Stimulated activated CD4-positive, alpha-beta T cell treated with anti-CD3 and anti-CD28 coated beads, Interleukin-4, amount 100 ng/mL, for 48 hours (primary cell): ENCODE measurements around the gene DGKE.
A peak's percentile ranks its signal among the peaks of the same experiment; 100 is the strongest.

Source experiments
- DNase-seq, 2 donors: peaks; one replicate each; pipeline ENCODE4 v3.0.0-alpha.2; 2020; ENCODE audit warnings: low read depth in 2 of 2

The DGKE gene

GRCh38 chr17:56833809-56834379, at the start of gene DGKE, which contains the start of gene C17orf67:
TSS of gene DGKE (plus strand) at chr17:56834151. CDS start at chr17:56834796, 645 bp downstream.
TSS of gene C17orf67 (minus strand) at chr17:56833920. CDS start at chr17:56815810, 18,110 bp downstream.
- peak; percentile 98 to 99 for DNase-seq

- no peak for DNase-seq
Observed at GRCh38 chr17:56785405-56785804, 48.5 kb upstream of the DGKE start.

DNA sequence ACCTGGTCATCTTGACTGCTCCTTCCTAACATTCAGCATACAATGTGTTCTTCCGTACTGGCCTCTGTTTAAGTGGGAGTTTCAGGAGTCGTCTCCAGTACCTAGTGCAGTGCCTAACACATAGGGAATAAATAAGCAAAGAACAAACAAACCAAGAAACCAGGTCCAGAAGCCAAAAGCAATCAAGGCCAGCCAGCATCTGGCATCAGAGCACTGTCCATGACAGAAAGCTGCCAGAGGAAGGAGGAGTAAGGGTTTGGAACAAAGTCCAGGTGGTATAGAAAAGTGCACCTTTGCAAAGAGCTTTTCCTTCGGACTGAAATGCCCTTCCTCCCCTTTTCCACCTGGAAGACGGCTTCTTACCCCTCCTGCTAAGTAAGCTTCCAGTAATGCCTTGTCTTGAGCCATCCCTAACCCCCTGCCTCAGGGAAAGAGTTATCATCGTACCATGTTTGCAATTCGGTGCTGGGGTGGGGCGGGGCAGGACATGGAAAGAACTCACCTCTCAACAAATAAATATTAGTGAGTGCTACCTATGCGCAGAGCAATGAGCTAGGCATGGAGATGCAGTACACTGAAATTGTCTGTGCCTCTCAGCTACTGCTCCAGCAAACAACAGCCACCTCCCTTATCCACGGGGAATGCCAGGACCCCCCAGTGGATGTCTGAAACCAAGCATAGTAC, 47.8 kb upstream of the DGKE start:
- DNase-seq = no peak

DNA sequence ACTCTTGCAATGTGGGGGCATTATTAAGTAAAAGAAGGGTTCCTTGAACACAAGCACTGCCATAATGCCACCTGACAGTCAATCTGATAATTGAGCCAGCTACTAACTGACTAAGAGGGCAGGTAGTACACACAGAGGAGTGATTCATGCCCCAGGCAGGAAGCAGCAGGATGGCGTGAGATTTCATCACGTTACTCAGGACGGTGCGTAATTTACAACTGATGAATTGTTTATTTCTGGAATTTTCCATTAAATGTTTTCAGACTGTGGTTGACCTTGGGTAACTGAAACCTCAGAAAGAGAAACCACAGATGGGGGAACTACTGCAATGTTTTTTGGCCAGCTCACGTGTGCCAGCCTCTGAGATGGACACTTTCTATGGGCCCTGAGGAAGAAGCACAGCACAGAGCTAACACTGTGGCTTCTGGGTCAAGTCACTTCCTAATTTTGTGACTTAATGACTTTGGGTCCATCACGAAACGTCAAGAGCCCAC, 46.9 kb upstream of the DGKE start:
- DNase-seq = peak; percentile 33 to 54

GRCh38 chr17:56792267-56792666, 41.7 kb upstream of the DGKE start:
- no peak for DNase-seq

DNA sequence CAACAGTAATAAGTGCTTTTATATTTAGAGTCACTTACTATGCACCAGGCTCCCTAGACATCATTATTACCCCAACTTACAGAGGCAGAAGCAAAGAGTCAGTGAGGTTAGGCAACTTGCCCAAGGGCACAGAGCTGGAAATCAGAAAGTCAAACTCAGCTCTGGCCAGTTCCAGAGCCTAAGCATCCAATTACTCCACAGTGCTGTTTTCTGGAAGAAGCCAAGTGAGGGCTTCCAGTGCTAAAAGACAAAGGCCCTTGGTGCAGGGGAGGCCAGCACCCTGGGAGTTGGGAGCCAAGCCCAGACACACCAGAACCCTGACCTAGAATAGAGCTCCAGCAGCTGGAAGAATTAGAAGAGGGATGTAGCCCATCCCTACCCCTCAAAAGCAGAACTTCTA, 40.4 kb upstream of the DGKE start:
- DNase-seq = no peak

- DNase-seq = no peak
Observed at GRCh38 chr17:56793957-56794356, 40.0 kb upstream of the DGKE start.

DNA sequence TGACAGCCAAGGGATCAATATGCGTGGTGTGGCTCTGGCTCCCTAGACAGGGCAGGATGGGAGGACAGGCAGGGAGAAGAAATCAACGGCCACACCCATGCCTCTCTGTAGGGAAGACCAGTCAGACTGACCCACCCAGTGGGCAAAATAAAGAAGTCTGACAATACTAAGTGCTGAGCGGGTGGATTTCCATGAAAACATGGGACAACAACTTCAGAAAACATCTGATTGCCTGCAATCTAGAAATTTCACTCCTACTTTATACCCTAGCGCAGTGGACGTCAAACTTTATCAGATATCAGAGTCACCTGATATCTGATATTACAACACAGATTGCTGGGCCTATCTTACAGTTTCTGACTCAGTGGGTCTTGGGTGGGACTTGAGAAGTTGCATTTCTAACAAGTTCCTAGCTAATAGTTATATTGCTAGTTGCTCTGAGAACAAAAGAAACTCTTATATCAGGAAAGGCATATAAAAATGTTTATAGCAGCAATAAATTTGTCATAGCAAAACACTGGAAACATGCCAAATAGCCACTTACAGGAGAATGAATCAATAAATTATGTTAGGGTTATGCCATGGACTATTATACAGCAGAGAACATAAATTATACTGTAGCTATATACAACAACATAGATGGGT, 38.6 kb upstream of the DGKE start:
- DNase-seq = no peak

- DNase-seq = no peak
Observed at GRCh38 chr17:56796536-56796935, 37.4 kb upstream of the DGKE start.

DNA sequence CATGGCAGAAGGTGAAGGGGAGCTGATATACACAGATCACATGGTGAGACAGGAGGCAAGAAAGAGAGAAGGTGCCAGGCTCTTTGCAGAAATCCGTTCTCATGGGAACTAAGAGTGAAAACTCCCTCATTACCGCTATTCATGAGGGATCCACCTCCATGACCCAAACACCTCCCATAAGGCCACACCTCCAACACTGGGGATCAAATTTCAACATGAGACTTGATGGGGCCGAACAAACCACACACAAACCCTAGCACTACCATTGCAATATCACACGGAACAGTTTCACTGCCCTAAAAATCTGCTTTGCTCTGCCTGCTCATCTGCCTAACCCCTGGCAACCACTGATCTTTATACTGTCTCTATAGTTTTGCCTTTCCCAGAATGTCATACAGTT, 35.0 kb upstream of the DGKE start:
- no peak for DNase-seq

DNA sequence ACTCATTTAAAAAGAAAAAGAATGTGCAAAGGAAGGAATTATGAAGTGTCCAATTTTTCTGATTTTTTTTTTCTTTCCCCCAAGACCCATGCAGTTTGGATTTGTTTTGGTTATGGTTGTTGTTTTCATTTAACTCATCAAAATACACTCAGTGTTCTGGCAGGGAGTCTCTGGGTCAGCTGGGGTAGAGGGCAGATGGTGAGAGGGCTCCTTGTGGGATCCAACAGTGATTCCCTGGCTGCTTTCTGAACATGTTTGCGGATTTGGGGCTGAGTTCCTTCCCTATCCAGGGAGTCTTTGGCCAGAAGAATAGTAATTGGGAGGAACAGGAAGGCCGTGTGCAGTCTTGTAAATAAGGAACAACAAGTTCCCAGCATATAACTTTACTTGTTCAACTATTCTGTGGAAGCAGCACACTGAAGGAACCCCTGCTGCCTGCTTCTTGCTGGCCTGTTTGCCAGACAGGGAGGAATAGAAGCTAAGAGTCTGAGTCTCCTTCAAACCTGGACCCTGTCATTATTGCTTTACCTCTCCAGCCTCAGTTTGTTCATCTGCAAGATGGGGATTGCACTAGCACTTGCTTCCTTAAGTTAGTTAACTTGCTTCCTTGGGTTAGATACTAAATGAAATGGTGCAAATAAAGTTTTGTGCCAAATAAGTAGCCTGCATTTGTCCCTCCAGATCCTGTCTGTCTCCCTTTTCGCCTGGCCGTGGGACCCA, 32.3 kb upstream of the DGKE start:
- DNase-seq = no peak

- no peak for DNase-seq
Observed at GRCh38 chr17:56803071-56803470, 30.9 kb upstream of the DGKE start.

DNA sequence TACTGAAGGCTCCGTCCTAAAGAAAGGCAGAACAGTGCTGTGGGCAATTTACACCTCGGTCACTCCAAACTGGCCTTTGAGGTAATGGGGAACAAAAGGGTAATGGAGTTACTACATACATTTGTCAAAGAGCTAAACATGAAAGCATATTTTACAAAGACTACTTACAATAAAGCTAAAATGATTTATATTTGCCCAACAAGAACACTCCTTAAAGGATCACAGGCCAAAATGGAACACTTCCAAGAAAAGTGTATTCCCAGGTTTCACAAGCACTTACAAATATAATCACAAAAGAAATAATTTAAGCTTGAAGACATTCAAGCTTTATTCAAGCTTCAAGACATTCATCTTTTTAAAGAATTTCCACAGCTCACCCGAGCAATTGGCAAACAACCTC, 29.5 kb upstream of the DGKE start:
- DNase-seq = no peak

GRCh38 chr17:56806949-56807348, 27.0 kb upstream of the DGKE start:
- no peak for DNase-seq

GRCh38 chr17:56807723-56808122, 26.2 kb upstream of the DGKE start:
- DNase-seq = no peak

GRCh38 chr17:56808503-56808902, 25.4 kb upstream of the DGKE start:
- DNase-seq = no peak

DNA sequence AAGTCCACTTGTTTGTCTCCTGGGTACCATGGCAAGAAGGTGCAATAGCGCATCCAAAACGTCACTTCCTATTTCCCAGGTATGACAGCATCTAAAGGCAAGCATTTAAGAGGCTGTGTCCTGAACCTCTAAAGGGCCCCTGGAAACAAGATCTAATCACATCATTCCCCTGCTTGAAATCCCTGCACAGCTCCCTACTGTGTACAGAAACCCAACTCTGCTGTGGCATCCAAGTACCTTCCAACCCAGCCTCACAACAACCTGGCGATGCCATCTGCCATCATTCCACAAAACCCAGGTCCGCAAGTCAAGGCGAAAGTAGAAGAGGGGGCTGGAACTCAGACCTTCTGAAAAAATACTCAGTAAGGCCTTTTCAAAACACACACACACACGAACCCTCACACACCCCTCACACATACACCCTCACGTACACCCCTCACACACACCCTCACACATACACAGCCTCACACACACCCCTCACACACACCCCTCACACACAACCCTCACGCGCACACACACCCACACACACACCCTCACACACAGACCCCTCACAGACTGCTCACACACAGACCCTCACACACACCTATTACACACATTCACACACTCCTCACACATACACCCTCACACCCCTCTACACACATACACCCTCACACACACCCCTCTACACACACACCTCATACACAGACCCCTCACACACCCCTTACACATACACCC, 24.7 kb upstream of the DGKE start:
- no peak for DNase-seq

GRCh38 chr17:56809820-56810179, 24.2 kb upstream of the DGKE start:
- DNase-seq = no peak

- DNase-seq = no peak
Observed at GRCh38 chr17:56810343-56810742, 23.6 kb upstream of the DGKE start.

GRCh38 chr17:56810891-56811775, 22.8 kb upstream of the DGKE start:
- no peak for DNase-seq

DNA sequence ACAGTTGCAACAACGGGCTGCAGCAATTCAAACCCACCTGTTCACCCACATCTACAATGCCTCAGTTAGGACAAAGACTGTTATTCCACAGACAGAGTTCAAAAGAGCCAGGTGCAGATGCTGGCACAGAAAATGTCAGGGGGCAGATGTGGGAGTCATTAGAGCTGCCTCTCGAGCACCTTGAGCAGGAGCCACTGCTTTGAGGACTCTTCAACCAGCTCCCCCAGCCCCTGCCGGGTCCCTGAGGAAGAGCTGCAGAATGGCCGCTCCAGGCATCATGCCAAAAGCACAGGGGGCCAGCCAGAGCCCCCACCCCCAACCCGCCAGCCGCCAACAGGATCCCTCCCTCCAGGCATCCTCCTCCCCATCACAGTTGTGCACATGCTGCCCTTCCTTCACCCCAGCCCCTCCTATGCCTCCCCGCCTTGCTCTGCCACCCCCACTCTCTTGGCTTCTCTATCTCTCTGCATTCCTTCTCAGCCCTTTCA, 21.0 kb upstream of the DGKE start:
- DNase-seq = no peak
